A549 (cell line): ENCODE results near the gene GLP2R.

Source experiments
- CHD2 ChIP-seq: fragments of 150-350 bp; IDR thresholded peaks from 2 replicates; pipeline ENCODE4 v1.6.1; 2014; ENCODE audit warnings: low read length; ENCODE audit not compliant: partially characterized antibody
- EP300 ChIP-seq, 2 experiments: fragments of >200 bp; sonication (Bioruptor Twin); formaldehyde crosslinking; IDR thresholded peaks; 2 replicates in 1 of 2; 3 replicates in 1 of 2; pipeline ENCODE4 v1.6.1; 2016 to 2017
- ESRRA ChIP-seq: fragments of 150-350 bp; IDR thresholded peaks from 2 replicates; pipeline ENCODE4 v1.6.1; 2014; ENCODE audit warnings: mild to moderate bottlenecking, low read length, borderline replicate concordance
- HDAC2 ChIP-seq: fragments of 200-600 bp; sonication (generic); IDR thresholded peaks from 2 replicates; pipeline ENCODE4 v1.6.1; 2016
- MAX ChIP-seq: IDR thresholded peaks from 2 replicates; pipeline ENCODE4 v1.6.1; 2012
- PHF8 ChIP-seq: fragments of 200-600 bp; sonication (generic); IDR thresholded peaks from 2 replicates; pipeline ENCODE4 v1.6.1; 2016; ENCODE audit warnings: low read depth, mild to moderate bottlenecking, antibody characterized with exemption, moderate library complexity, borderline replicate concordance
- POLR2A ChIP-seq: IDR thresholded peaks from 2 replicates; pipeline ENCODE4 v1.6.1; 2012; ENCODE audit warnings: mild to moderate bottlenecking, low read length
- RAD21 ChIP-seq, 2 experiments: fragments of >200 bp in 1 of 2; sonication (Bioruptor Twin) in 1 of 2; formaldehyde crosslinking in 1 of 2; IDR thresholded peaks in 1 of 2; conservative IDR thresholded peaks in 1 of 2; 2 replicates in 1 of 2; 3 replicates in 1 of 2; pipeline ENCODE4 v1.6.1; 2012 to 2018; ENCODE audit warnings: inconsistent platforms in 1 of 2
- TFCP2L1 ChIP-seq: fragments of 250-450 bp; sonication (Bioruptor Pico); IDR thresholded peaks from 2 replicates; pipeline ENCODE4 v1.5.0; 2021; ENCODE audit warnings: mild to moderate bottlenecking
- TF ChIP-seq, protein P1 (sequence below): fragments of >200 bp; sonication (Bioruptor Twin); formaldehyde crosslinking; IDR thresholded peaks from 3 replicates; pipeline ENCODE4 v1.5.1; 2016

GRCh38 chr17:9926150-9926804, 100.6 kb downstream of the GLP2R start:
- TF ChIP-seq TFCP2L1 (CRISPR knock-in tag) (no peak), HDAC2 (no peak), POLR2A (no peak), ESRRA (no peak), PHF8 (no peak), RAD21 (conservative IDR thresholded peaks at IDR 0.05 in 1 of 2, IDR thresholded peaks at IDR 0.05 in 1 of 2) (no peak), EP300 (IDR thresholded peaks at IDR 0.05) (no peak), CHD2 (no peak), MAX (no peak)
- TF ChIP-seq, protein P1, sequence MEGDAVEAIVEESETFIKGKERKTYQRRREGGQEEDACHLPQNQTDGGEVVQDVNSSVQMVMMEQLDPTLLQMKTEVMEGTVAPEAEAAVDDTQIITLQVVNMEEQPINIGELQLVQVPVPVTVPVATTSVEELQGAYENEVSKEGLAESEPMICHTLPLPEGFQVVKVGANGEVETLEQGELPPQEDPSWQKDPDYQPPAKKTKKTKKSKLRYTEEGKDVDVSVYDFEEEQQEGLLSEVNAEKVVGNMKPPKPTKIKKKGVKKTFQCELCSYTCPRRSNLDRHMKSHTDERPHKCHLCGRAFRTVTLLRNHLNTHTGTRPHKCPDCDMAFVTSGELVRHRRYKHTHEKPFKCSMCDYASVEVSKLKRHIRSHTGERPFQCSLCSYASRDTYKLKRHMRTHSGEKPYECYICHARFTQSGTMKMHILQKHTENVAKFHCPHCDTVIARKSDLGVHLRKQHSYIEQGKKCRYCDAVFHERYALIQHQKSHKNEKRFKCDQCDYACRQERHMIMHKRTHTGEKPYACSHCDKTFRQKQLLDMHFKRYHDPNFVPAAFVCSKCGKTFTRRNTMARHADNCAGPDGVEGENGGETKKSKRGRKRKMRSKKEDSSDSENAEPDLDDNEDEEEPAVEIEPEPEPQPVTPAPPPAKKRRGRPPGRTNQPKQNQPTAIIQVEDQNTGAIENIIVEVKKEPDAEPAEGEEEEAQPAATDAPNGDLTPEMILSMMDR = no peak
